Ascending aorta (tissue), 2 donors: ENCODE results near the gene DYNAP. TPM values are rescaled to one million over a fixed set of nuclear protein-coding genes. Genes with fewer than 3 reads are reported as not detected.

Source experiments
- DNase-seq, 2 donors: peaks; one replicate each; pipeline ENCODE4 v3.0.0-alpha.2; 2019; ENCODE audit warnings: low spot score in 2 of 2
- H3K27ac ChIP-seq, 2 donors: fragments of 200-600 bp; sonication (generic); one replicate each; pipeline ENCODE4 v1.5.1; 2016 to 2017; ENCODE audit warnings: mild to moderate bottlenecking in 1 of 2
- H3K27me3 ChIP-seq: fragments of 200-600 bp; sonication (generic); one replicate; pipeline ENCODE4 v1.5.1; 2017
- H3K36me3 ChIP-seq, 2 donors: fragments of 200-600 bp; sonication (generic); one replicate each; pipeline ENCODE4 v1.5.1; 2016
- H3K4me1 ChIP-seq, 2 donors: fragments of 200-600 bp; sonication (generic); one replicate each; pipeline ENCODE4 v1.5.1; 2016 to 2017; ENCODE audit warnings: mild to moderate bottlenecking in 1 of 2
- H3K4me3 ChIP-seq, 2 donors: fragments of 200-600 bp; sonication (generic); one replicate each; pipeline ENCODE4 v1.5.1; 2016 to 2017; ENCODE audit warnings: mild to moderate bottlenecking in 1 of 2
- H3K9me3 ChIP-seq, 2 donors: fragments of 200-600 bp; sonication (generic); one replicate each; pipeline ENCODE4 v1.5.1; 2016
- CTCF ChIP-seq, 3 experiments: fragments of 200-600 bp in 2 of 3; fragments of 450-650 bp in 1 of 3; sonication (generic) in 2 of 3; IDR thresholded peaks; one replicate each; pipeline ENCODE4 v1.5.1; 2016 to 2019; ENCODE audit warnings: antibody characterized with exemption in 3 of 3, mild to moderate bottlenecking in 1 of 3, moderate library complexity in 1 of 3
- intact Hi-C: fragments of 100-400 bp; cut with DNase I; formaldehyde crosslinking; loops from one replicate; pipeline ENCODE4 v1.15.1; 2023
- total RNA-seq: library from RNA; depleted of rRNA; stranded (reverse); fragments of >200 nt; gene quantifications from one replicate; pipeline ENCODE4 v1.1.0, GENCODE V29; 2016

The DYNAP gene
- total RNA-seq, 1 donor from 2014 or later = not detected

GRCh38 chr18:54612237-54612636 lies 21.2 kb downstream of the DYNAP start:
- TF ChIP-seq CTCF (IDR thresholded peaks at IDR 0.05) = no peak
- intact Hi-C loops = no loop called here
- Histone ChIP-seq H3K9me3 (no peaks in the 10 kb centered on the region), H3K4me3 (no peak overlapping the region), H3K27me3 (no peaks in the 10 kb centered on the region), H3K4me1 (no peaks in the 10 kb centered on the region), H3K27ac (no peak overlapping the region), H3K36me3 (no peaks in the 10 kb centered on the region)
- no peak for DNase-seq

GRCh38 chr18:54613174-54613573 lies 22.1 kb downstream of the DYNAP start:
- no peak for DNase-seq
- Histone ChIP-seq H3K9me3 (no peaks in the 10 kb centered on the region), H3K27me3 (no peaks in the 10 kb centered on the region), H3K36me3 (no peaks in the 10 kb centered on the region), H3K4me1 (no peaks in the 10 kb centered on the region), H3K4me3 (no peak overlapping the region), H3K27ac (no peak overlapping the region)
- intact Hi-C loops = no loop called here
- TF ChIP-seq CTCF (IDR thresholded peaks at IDR 0.05) = no peak

- no peaks in the 10 kb centered on the region for H3K36me3 ChIP-seq
- DNase-seq = no peak
- no peaks in the 10 kb centered on the region for H3K27me3 ChIP-seq
- H3K27ac ChIP-seq = no peak overlapping the region
- H3K4me1 ChIP-seq = no peaks in the 10 kb centered on the region
- H3K9me3 ChIP-seq = no peaks in the 10 kb centered on the region
- intact Hi-C loops = no loop called here
- no peak for TF ChIP-seq CTCF (IDR thresholded peaks at IDR 0.05)
- H3K4me3 ChIP-seq = no peak overlapping the region
These were observed 25.3 kb downstream of the DYNAP start for GRCh38 chr18:54616220-54616848.

GRCh38 chr18:54622084-54622483 lies 31.0 kb downstream of the DYNAP start:
- no peak overlapping the region for H3K4me3 ChIP-seq
- no peaks in the 10 kb centered on the region for H3K9me3 ChIP-seq
- H3K4me1 ChIP-seq = no peaks in the 10 kb centered on the region
- no peak for DNase-seq
- H3K27ac ChIP-seq = no peak overlapping the region
- no peaks in the 10 kb centered on the region for H3K36me3 ChIP-seq
- no peak for TF ChIP-seq CTCF (IDR thresholded peaks at IDR 0.05)
- intact Hi-C loops = no loop called here
- H3K27me3 ChIP-seq = no peaks in the 10 kb centered on the region

- intact Hi-C loops = no loop called here
- DNase-seq = no peak
- no peak overlapping the region for H3K4me3 ChIP-seq
- no peak overlapping the region for H3K27ac ChIP-seq
- TF ChIP-seq CTCF (IDR thresholded peaks at IDR 0.05) = no peak
- no peaks in the 10 kb centered on the region for H3K4me1 ChIP-seq
- no peaks in the 10 kb centered on the region for H3K9me3 ChIP-seq
- H3K27me3 ChIP-seq = no peaks in the 10 kb centered on the region
- no peaks in the 10 kb centered on the region for H3K36me3 ChIP-seq
These were observed 35.7 kb downstream of the DYNAP start for GRCh38 chr18:54626779-54627178.

GRCh38 chr18:54630963-54631362 lies 39.9 kb downstream of the DYNAP start:
- Histone ChIP-seq H3K4me1 (no peaks in the 10 kb centered on the region), H3K36me3 (no peaks in the 10 kb centered on the region), H3K27ac (no peak overlapping the region), H3K4me3 (no peak overlapping the region), H3K9me3 (no peaks in the 10 kb centered on the region), H3K27me3 (no peaks in the 10 kb centered on the region)
- DNase-seq = no peak
- intact Hi-C loops = no loop called here
- TF ChIP-seq CTCF (IDR thresholded peaks at IDR 0.05) = no peak
